Fibroblast of lung (primary cell): ENCODE data around the gene MSL2. TPM values are rescaled to one million over a fixed set of nuclear protein-coding genes. Genes with fewer than 3 reads are reported as not detected.
A peak's percentile ranks its signal among the peaks of the same experiment; 100 is the strongest.

Experiments
- DNase-seq, 2 donors: peaks; one replicate each; pipeline versions ENCODE4 v3.0.0 to v3.0.0-alpha.2; 2010; ENCODE audit warnings: low read depth in 2 of 2
- H2AFZ ChIP-seq: 2 replicates; pipeline ENCODE4 v1.5.1; 2012; ENCODE audit warnings: low read length, control low read depth, inconsistent platforms
- H3K27ac ChIP-seq: 2 replicates; pipeline ENCODE4 v1.5.1; 2011; ENCODE audit warnings: low read length, control low read depth; ENCODE audit not compliant: insufficient read depth
- H3K27me3 ChIP-seq: 2 replicates; pipeline ENCODE4 v1.5.1; 2011; ENCODE audit warnings: mild to moderate bottlenecking, low read length; ENCODE audit not compliant: control insufficient read depth, insufficient read depth
- H3K36me3 ChIP-seq: 2 replicates; pipeline ENCODE4 v1.5.1; 2011; ENCODE audit warnings: low read length; ENCODE audit not compliant: control insufficient read depth, insufficient read depth
- H3K4me1 ChIP-seq: 2 replicates; pipeline ENCODE4 v1.5.1; 2011; ENCODE audit warnings: low read length; ENCODE audit not compliant: control insufficient read depth, insufficient read depth; ENCODE audit errors: extremely low read depth
- H3K4me2 ChIP-seq: 2 replicates; pipeline ENCODE4 v1.5.1; 2011; ENCODE audit warnings: low read length, control low read depth; ENCODE audit not compliant: insufficient read depth; ENCODE audit errors: extremely low read depth
- H3K4me3 ChIP-seq, 4 experiments: fragments of 200-600 bp in 1 of 4; sonication (generic) in 1 of 4; replicated peaks in 1 of 4; 2 replicates each; pipeline ENCODE4 v1.5.1; 2011 to 2016; ENCODE audit warnings: low read length in 4 of 4, low read depth in 3 of 4, mild to moderate bottlenecking in 3 of 4, control low read depth in 2 of 4, inconsistent platforms in 1 of 4, mixed read lengths in 1 of 4; ENCODE audit not compliant: insufficient read depth in 1 of 4; ENCODE audit errors: control extremely low read depth in 1 of 4
- H3K79me2 ChIP-seq: 2 replicates; pipeline ENCODE4 v1.5.1; 2012; ENCODE audit warnings: mild to moderate bottlenecking, low read length, inconsistent platforms; ENCODE audit not compliant: control insufficient read depth, insufficient read depth
- H3K9ac ChIP-seq: 2 replicates; pipeline ENCODE4 v1.5.1; 2011; ENCODE audit warnings: mild to moderate bottlenecking, low read length, control low read depth; ENCODE audit not compliant: insufficient read depth
- H3K9me3 ChIP-seq: 2 replicates; pipeline ENCODE4 v1.5.1; 2012; ENCODE audit warnings: low read depth, low read length; ENCODE audit not compliant: control insufficient read depth, insufficient read depth
- H4K20me1 ChIP-seq: 2 replicates; pipeline ENCODE4 v1.5.1; 2011; ENCODE audit warnings: low read length; ENCODE audit not compliant: control insufficient read depth, insufficient read depth; ENCODE audit errors: extremely low read depth
- EZH2 ChIP-seq: IDR thresholded peaks from 2 replicates; pipeline ENCODE4 v1.5.1; 2012; ENCODE audit warnings: low read length, control low read depth, mild to moderate bottlenecking; ENCODE audit errors: missing control alignments
- polyA plus RNA-seq, 2 donors: library from polyadenylated mRNA; depleted of rRNA in 1 of 2; stranded (reverse) in 1 of 2; unstranded in 1 of 2; fragments of >200 nt; gene quantifications; 2 replicates each; pipeline ENCODE4 v1.2.1, GENCODE V29; 2011 to 2012; ENCODE audit warnings: missing spikeins in 1 of 2
- total RNA-seq: library from RNA; depleted of rRNA; stranded (reverse); fragments of >200 nt; gene quantifications from 2 replicates; pipeline ENCODE4 v1.2.1, GENCODE V29; 2014
- TF ChIP-seq, protein P1 (sequence below), 2 donors: IDR thresholded peaks in 1 of 2; conservative IDR thresholded peaks in 1 of 2; 1 replicate in 1 of 2; 2 replicates in 1 of 2; pipeline ENCODE4 v1.5.1; 2011 to 2012; ENCODE audit warnings: low read length in 2 of 2, control low read depth in 1 of 2, inconsistent platforms in 1 of 2, low read depth in 1 of 2, mild to moderate bottlenecking in 1 of 2

The MSL2 gene
- total and polyA plus RNA-seq, 2 donors (not counting 1 experiment from before 2014, with no cell fraction given): 12.1 to 19.7 TPM

DNA sequence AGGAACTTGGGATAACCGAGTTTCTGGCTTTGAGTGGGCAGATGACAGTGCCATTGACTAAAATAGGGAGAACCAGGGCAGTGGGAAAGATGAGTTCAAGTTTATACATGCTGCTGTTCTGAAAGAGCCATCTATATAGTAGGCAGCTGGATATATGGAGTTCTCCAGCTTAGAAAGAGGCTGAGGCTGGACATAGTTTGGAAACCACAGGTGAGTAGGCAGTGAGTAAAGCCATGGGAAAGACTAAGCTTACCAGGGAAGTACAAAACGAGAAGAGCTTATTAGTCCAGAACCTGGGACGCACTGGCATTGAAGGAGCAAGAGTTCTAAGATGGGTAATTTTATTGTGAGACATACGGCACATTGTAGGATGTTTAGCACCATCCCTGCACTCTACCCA, 54.2 kb downstream of the MSL2 start:
- Histone ChIP-seq H3K79me2 (peaks cover 3% of the 10 kb centered on the region), H3K36me3 (peaks cover 1% of the 10 kb centered on the region), H3K9ac (no peak overlapping the region), H3K9me3 (no peaks in the 10 kb centered on the region), H3K4me3 (no peak overlapping the region), H3K4me1 (peaks cover 10% of the 10 kb centered on the region), H3K27ac (peak overlapping the region; percentile 81), H3K4me2 (peak overlapping the region; percentile 11), H2AFZ (no peak overlapping the region), H4K20me1 (no peaks in the 10 kb centered on the region), H3K27me3 (no peaks in the 10 kb centered on the region)
- TF ChIP-seq, protein P1, sequence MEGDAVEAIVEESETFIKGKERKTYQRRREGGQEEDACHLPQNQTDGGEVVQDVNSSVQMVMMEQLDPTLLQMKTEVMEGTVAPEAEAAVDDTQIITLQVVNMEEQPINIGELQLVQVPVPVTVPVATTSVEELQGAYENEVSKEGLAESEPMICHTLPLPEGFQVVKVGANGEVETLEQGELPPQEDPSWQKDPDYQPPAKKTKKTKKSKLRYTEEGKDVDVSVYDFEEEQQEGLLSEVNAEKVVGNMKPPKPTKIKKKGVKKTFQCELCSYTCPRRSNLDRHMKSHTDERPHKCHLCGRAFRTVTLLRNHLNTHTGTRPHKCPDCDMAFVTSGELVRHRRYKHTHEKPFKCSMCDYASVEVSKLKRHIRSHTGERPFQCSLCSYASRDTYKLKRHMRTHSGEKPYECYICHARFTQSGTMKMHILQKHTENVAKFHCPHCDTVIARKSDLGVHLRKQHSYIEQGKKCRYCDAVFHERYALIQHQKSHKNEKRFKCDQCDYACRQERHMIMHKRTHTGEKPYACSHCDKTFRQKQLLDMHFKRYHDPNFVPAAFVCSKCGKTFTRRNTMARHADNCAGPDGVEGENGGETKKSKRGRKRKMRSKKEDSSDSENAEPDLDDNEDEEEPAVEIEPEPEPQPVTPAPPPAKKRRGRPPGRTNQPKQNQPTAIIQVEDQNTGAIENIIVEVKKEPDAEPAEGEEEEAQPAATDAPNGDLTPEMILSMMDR (conservative IDR thresholded peaks at IDR 0.05 in 1 of 2, IDR thresholded peaks at IDR 0.05 in 1 of 2; ENCODE audit: low read depth in 1 of 2, low read length in 2 of 2): no peak
- TF ChIP-seq EZH2: no peak
- peak in 1 of 2 donors; percentile 67 for DNase-seq

DNA sequence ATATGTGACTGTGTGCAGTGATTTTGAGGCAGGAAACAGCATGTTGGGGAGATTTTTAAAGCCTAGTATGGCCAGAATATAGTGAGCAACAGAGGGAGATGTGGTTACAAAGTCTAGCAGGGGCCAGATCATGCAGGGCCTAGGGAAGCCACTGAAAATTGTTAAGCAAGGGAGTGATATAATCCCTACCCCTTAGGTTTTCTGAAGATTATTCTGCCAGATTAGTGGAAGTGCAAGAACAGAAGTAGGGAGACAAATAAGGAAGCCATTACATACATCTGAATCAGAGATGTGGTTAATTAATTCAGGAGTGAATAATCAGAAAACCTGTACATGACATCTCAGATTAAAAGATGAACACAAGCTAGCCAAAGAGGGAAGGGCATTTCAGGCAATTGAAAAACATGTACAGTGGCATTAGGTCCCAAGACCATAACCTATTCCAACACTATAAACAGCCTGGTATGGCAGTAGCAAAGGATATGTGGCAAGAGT, 54.8 kb downstream of the MSL2 start:
- Histone ChIP-seq H3K4me3 (no peak overlapping the region), H3K27ac (peak overlapping the region; percentile 81), H4K20me1 (no peaks in the 10 kb centered on the region), H3K9me3 (no peaks in the 10 kb centered on the region), H3K36me3 (peaks cover 1% of the 10 kb centered on the region), H3K27me3 (no peaks in the 10 kb centered on the region), H3K9ac (no peak overlapping the region), H3K4me1 (peaks cover 10% of the 10 kb centered on the region), H2AFZ (no peak overlapping the region), H3K4me2 (no peak overlapping the region), H3K79me2 (peaks cover 1% of the 10 kb centered on the region)
- TF ChIP-seq EZH2: no peak
- TF ChIP-seq, protein P1 (conservative IDR thresholded peaks at IDR 0.05 in 1 of 2, IDR thresholded peaks at IDR 0.05 in 1 of 2; ENCODE audit: low read depth in 1 of 2, low read length in 2 of 2): no peak
- DNase-seq: peak in 1 of 2 donors; percentile 40

DNA sequence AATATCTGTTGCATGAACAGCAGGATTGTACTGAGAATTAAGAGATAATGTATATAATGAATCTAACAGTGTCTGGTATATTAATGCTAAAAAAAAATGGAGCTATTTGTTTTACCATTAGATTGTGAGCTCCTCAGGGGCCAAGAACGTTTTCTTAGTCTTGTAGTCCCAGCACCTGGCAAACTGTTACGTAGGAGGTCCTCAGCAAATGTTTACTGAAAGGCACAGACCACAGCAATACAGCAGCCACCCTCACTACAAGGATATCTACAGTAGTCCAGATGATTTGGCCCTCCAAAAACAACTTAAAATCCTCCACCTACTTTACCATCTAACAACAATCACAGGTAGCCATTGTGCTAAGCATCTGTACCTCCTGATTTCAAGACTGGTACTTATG, 59.7 kb downstream of the MSL2 start:
- Histone ChIP-seq H3K9ac (no peak overlapping the region), H3K27me3 (no peaks in the 10 kb centered on the region), H3K4me2 (no peak overlapping the region), H3K79me2 (no peaks in the 10 kb centered on the region), H2AFZ (no peak overlapping the region), H3K36me3 (no peaks in the 10 kb centered on the region), H3K4me3 (no peak overlapping the region), H3K9me3 (no peaks in the 10 kb centered on the region), H3K4me1 (no peaks in the 10 kb centered on the region), H4K20me1 (no peaks in the 10 kb centered on the region), H3K27ac (no peak overlapping the region)
- TF ChIP-seq, protein P1 (conservative IDR thresholded peaks at IDR 0.05 in 1 of 2, IDR thresholded peaks at IDR 0.05 in 1 of 2; ENCODE audit: low read depth in 1 of 2, low read length in 2 of 2): no peak
- TF ChIP-seq EZH2: no peak
- no peak for DNase-seq
